ENCODE results near the gene ELF5.

The ELF5 gene

GRCh38 chr11:34513682-34514449 lies at the start of gene ELF5:
TSS of gene ELF5 (minus strand) at chr11:34513794. CDS start at chr11:34505749, 8,045 bp downstream.
- DNase-seq: no peak

GRCh38 chr11:34562976-34563375 lies 49.4 kb upstream of the ELF5 start:
- no peak for DNase-seq

GRCh38 chr11:34560511-34560910 lies 46.9 kb upstream of the ELF5 start:
- DNase-seq: no peak

- no peak for DNase-seq
These were observed 45.1 kb upstream of the ELF5 start for GRCh38 chr11:34558673-34559072.

- DNase-seq: no peak
These were observed 44.6 kb upstream of the ELF5 start for GRCh38 chr11:34558211-34558610.

- no peak for DNase-seq
These were observed 38.7 kb upstream of the ELF5 start for GRCh38 chr11:34552270-34552669.

GRCh38 chr11:34549271-34549670 lies 35.7 kb upstream of the ELF5 start:
- no peak for DNase-seq

GRCh38 chr11:34548278-34548677 lies 34.7 kb upstream of the ELF5 start:
- DNase-seq: no peak

GRCh38 chr11:34546511-34547209 lies 33.1 kb upstream of the ELF5 start:
- no peak for DNase-seq

- no peak for DNase-seq
These were observed 28.5 kb upstream of the ELF5 start for GRCh38 chr11:34542089-34542488.

- DNase-seq: no peak
These were observed 27.3 kb upstream of the ELF5 start for GRCh38 chr11:34540870-34541269.

- no peak for DNase-seq
These were observed 24.0 kb upstream of the ELF5 start for GRCh38 chr11:34537636-34538035.

GRCh38 chr11:34536056-34536455 lies 22.5 kb upstream of the ELF5 start:
- DNase-seq: no peak

- no peak for DNase-seq
These were observed 21.2 kb upstream of the ELF5 start for GRCh38 chr11:34534826-34535225.

GRCh38 chr11:34531663-34532062 lies 18.1 kb upstream of the ELF5 start:
- no peak for DNase-seq

- DNase-seq: no peak
These were observed 17.1 kb upstream of the ELF5 start for GRCh38 chr11:34530545-34531234.

GRCh38 chr11:34529643-34530042 lies 16.0 kb upstream of the ELF5 start:
- DNase-seq: no peak

- no peak for DNase-seq
These were observed 14.5 kb upstream of the ELF5 start for GRCh38 chr11:34528072-34528471.

GRCh38 chr11:34525888-34526657 lies 12.5 kb upstream of the ELF5 start:
- no peak for DNase-seq

- no peak for DNase-seq
These were observed 11.5 kb upstream of the ELF5 start for GRCh38 chr11:34525098-34525497.

- DNase-seq: no peak
These were observed 11.1 kb upstream of the ELF5 start for GRCh38 chr11:34524696-34525095.

GRCh38 chr11:34523053-34523452 lies 9.5 kb upstream of the ELF5 start:
- no peak for DNase-seq

GRCh38 chr11:34522188-34522587 lies 8.6 kb upstream of the ELF5 start:
- DNase-seq: no peak
